H1 (cell line): ENCODE data around the gene UBE2J1. TPM values are rescaled to one million over a fixed set of nuclear protein-coding genes. Genes with fewer than 3 reads are reported as not detected.

Source experiments
- CEBPB ChIP-seq: IDR thresholded peaks from 2 replicates; pipeline ENCODE4 v1.6.1; 2012; ENCODE audit warnings: low read depth, low read length
- RBBP5 ChIP-seq: IDR thresholded peaks from 2 replicates; pipeline ENCODE4 v1.7.1; 2012; ENCODE audit warnings: low read depth, mild to moderate bottlenecking, inconsistent platforms, low read length, moderate library complexity, borderline replicate concordance
- polyA plus RNA-seq, 7 experiments: library from polyadenylated mRNA; depleted of rRNA in 3 of 7; stranded (reverse) in 5 of 7; unstranded in 2 of 7; fragments of >200 nt in 5 of 7; fragments of 200-250 nt in 2 of 7; gene quantifications; 1 replicate in 5 of 7; 2 replicates in 1 of 7; 4 replicates in 1 of 7; pipeline versions ENCODE4 v1.2.1 to v1.2.3, GENCODE V29; 2011 to 2013; ENCODE audit warnings: missing spikeins in 2 of 7, mixed read lengths in 2 of 7
- total RNA-seq: library from RNA; stranded (reverse); fragmentation: NEBNext Ultra II Directional; extraction: Animal tissue kit (Norgen Biotek cat#: 25700); gene quantifications from 2 replicates; pipeline ENCODE4 v1.2.1, GENCODE V29; 2021

The UBE2J1 gene
- total and polyA plus RNA-seq, 2 of the 8 experiments (the other 6 are each of a cell fraction or from before 2014, with no cell fraction given): 8.5 to 15.2 TPM

DNA sequence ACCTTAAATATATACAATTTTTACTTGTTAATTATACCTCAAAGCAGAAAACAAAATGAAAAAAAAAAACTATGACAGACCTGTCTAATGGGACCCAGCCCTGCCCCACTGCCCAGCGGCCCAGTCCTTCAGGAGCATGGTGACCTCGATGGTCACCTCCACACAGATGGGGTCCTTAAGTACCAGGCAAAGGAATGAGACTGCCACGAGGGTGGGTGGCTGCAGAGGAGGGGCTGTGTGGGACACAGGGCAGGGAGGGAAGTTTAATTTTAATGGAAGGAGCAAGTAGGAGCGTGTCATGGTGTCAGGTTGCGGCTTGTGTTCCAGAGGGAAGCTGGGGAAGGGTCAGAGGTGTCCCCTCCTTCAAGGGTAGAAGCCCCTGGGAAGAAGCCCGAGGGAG lies 66.0 kb downstream of the UBE2J1 start (continued):
- TF ChIP-seq CEBPB (no peak), RBBP5 (no peak)
